K562 (cell line): ENCODE measurements around the gene ZNF487. TPM values are rescaled to one million over a fixed set of nuclear protein-coding genes. Genes with fewer than 3 reads are reported as not detected.
A peak's percentile ranks its signal among the peaks of the same experiment; 100 is the strongest.

Experiments used
- ARID2 ChIP-seq: fragments of 450-650 bp; IDR thresholded peaks from 2 replicates; pipeline ENCODE4 v1.6.1; 2017; ENCODE audit warnings: antibody characterized with exemption, mild to moderate bottlenecking
- ATF4 ChIP-seq: fragments of 450-650 bp; formaldehyde crosslinking; IDR thresholded peaks from 2 replicates; pipeline ENCODE4 v1.4.0; 2022; ENCODE audit warnings: mild to moderate bottlenecking, moderate library complexity
- FOSL1 ChIP-seq: fragments of 200-800 bp; sonication (Bioruptor generic); conservative IDR thresholded peaks from 2 replicates; pipeline ENCODE4 v1.6.1; 2016; ENCODE audit warnings: missing genetic modification characterization, missing compliant biosample characterization
- HINFP ChIP-seq: fragments of 450-650 bp; conservative IDR thresholded peaks from 2 replicates; pipeline ENCODE4 v1.6.1; 2016; ENCODE audit warnings: missing genetic modification characterization, low read depth, mild to moderate bottlenecking, control low read depth, missing compliant biosample characterization
- KDM1A ChIP-seq, 2 experiments: fragments of 450-650 bp; IDR thresholded peaks; 2 replicates each; pipeline ENCODE4 v1.6.1; 2016; ENCODE audit warnings: mild to moderate bottlenecking in 2 of 2
- L3MBTL2 ChIP-seq: fragments of 450-650 bp; IDR thresholded peaks from 2 replicates; pipeline ENCODE4 v1.6.1; 2016; ENCODE audit warnings: mild to moderate bottlenecking, moderate library complexity
- NCOA2 ChIP-seq, 2 experiments: fragments of 450-650 bp; IDR thresholded peaks; 2 replicates each; pipeline ENCODE4 v1.6.1; 2018; ENCODE audit warnings: mild to moderate bottlenecking in 2 of 2, moderate library complexity in 1 of 2; ENCODE audit not compliant: partially characterized antibody in 2 of 2
- NELFE ChIP-seq: IDR thresholded peaks from 2 replicates; pipeline ENCODE4 v1.6.1; 2011; ENCODE audit warnings: mild to moderate bottlenecking; ENCODE audit not compliant: insufficient read depth, insufficient read length
- NR1H2 ChIP-seq: sonication (generic); formaldehyde crosslinking; IDR thresholded peaks from 2 replicates; pipeline ENCODE4 v1.4.0; 2020; ENCODE audit warnings: mild to moderate bottlenecking, missing genetic modification reagents
- PHTF2 ChIP-seq: fragments of 250-450 bp; sonication (Bioruptor Pico); IDR thresholded peaks from 2 replicates; pipeline ENCODE4 v1.5.0; 2021; ENCODE audit warnings: mild to moderate bottlenecking
- POLR2AphosphoS2 ChIP-seq: IDR thresholded peaks from 2 replicates; pipeline ENCODE4 v1.6.1; 2012; ENCODE audit warnings: low read length, improper control_type of control experiment
- POLR3G ChIP-seq: IDR thresholded peaks from 2 replicates; pipeline ENCODE4 v1.6.1; 2011; ENCODE audit not compliant: insufficient read length, insufficient replicate concordance; ENCODE audit errors: extremely low read depth
- PTBP1 ChIP-seq: fragments of 200-400 bp; formaldehyde crosslinking; IDR thresholded peaks from 2 replicates; pipeline ENCODE4 v1.6.1; 2017; ENCODE audit warnings: low read depth, low read length
- SRSF1 ChIP-seq: fragments of 200-400 bp; formaldehyde crosslinking; IDR thresholded peaks from 2 replicates; pipeline ENCODE4 v1.6.1; 2017; ENCODE audit warnings: mild to moderate bottlenecking, low read depth, low read length, moderate library complexity
- TAF7 ChIP-seq: fragments of 450-650 bp; IDR thresholded peaks from 2 replicates; pipeline ENCODE4 v1.6.1; 2016; ENCODE audit warnings: missing genetic modification characterization, missing compliant biosample characterization
- TCF7 ChIP-seq: sonication (generic); IDR thresholded peaks from 2 replicates; pipeline ENCODE4 v1.6.1; 2016; ENCODE audit warnings: antibody characterized with exemption, borderline replicate concordance
- THRB ChIP-seq: fragments of 450-650 bp; formaldehyde crosslinking; conservative IDR thresholded peaks from 2 replicates; pipeline ENCODE4 v1.4.0; 2022; ENCODE audit warnings: mild to moderate bottlenecking, missing genetic modification characterization
- ZFP30 ChIP-seq: fragments of 250-450 bp; sonication (Bioruptor Pico); IDR thresholded peaks from 2 replicates; pipeline ENCODE4 v1.8.0; 2022; ENCODE audit warnings: moderate library complexity, mild to moderate bottlenecking, inconsistent platforms, borderline replicate concordance
- ZFPM2 ChIP-seq: fragments of 250-450 bp; sonication (Bioruptor Pico); IDR thresholded peaks from 2 replicates; pipeline ENCODE4 v1.5.1; 2022; ENCODE audit warnings: mild to moderate bottlenecking
- ZNF175 ChIP-seq: fragments of 200-800 bp; sonication (Bioruptor generic); IDR thresholded peaks from 2 replicates; pipeline ENCODE4 v1.6.1; 2016; ENCODE audit warnings: low read depth, mild to moderate bottlenecking, missing genetic modification characterization, missing compliant biosample characterization
- ZNF586 ChIP-seq: fragments of 450-650 bp; formaldehyde crosslinking; conservative IDR thresholded peaks from 2 replicates; pipeline ENCODE4 v1.4.0; 2020; ENCODE audit warnings: mild to moderate bottlenecking, moderate library complexity
- ZNF707 ChIP-seq: fragments of 250-450 bp; sonication (Bioruptor Pico); conservative IDR thresholded peaks from 2 replicates; pipeline ENCODE4 v1.8.0; 2022; ENCODE audit warnings: inconsistent platforms, mild to moderate bottlenecking, moderate library complexity
- polyA plus RNA-seq, 8 experiments: library from polyadenylated mRNA; depleted of rRNA in 4 of 8; stranded (reverse) in 5 of 8; unstranded in 3 of 8; fragments of >200 nt; fragmentation: Nextera tagmentation in 2 of 8; fragmentation: Illumina TruSeq in 1 of 8; extraction: Ambion mirVana in 2 of 8; extraction: Trizol in 1 of 8; gene quantifications; 2 replicates each; pipeline versions ENCODE4 v1.2.1 to v1.2.3, GENCODE V29; 2011 to 2014; ENCODE audit warnings: inconsistent platforms in 1 of 8, missing spikeins in 1 of 8
- total RNA-seq, 7 experiments: library from RNA; depleted of rRNA in 6 of 7; stranded (reverse); fragments of >200 nt in 6 of 7; fragmentation: Illumina TruSeq in 2 of 7; extraction: Trizol in 2 of 7; gene quantifications; 2 replicates each; pipeline versions ENCODE4 v1.2.1 to v1.2.3, GENCODE V29; 2011 to 2021; ENCODE audit warnings: low replicate concordance in 1 of 7
- TF ChIP-seq, protein P1 (sequence below): fragments of 250-450 bp; sonication (Bioruptor Pico); IDR thresholded peaks from 2 replicates; pipeline ENCODE4 v1.5.0; 2021; ENCODE audit warnings: mild to moderate bottlenecking, borderline replicate concordance

ZNF487 gene
- total and polyA plus RNA-seq, 9 of the 15 experiments (the other 6 are each of a cell fraction or from before 2014, with no cell fraction given) = 1.9 to 6.5 (median 4.2) TPM

DNA sequence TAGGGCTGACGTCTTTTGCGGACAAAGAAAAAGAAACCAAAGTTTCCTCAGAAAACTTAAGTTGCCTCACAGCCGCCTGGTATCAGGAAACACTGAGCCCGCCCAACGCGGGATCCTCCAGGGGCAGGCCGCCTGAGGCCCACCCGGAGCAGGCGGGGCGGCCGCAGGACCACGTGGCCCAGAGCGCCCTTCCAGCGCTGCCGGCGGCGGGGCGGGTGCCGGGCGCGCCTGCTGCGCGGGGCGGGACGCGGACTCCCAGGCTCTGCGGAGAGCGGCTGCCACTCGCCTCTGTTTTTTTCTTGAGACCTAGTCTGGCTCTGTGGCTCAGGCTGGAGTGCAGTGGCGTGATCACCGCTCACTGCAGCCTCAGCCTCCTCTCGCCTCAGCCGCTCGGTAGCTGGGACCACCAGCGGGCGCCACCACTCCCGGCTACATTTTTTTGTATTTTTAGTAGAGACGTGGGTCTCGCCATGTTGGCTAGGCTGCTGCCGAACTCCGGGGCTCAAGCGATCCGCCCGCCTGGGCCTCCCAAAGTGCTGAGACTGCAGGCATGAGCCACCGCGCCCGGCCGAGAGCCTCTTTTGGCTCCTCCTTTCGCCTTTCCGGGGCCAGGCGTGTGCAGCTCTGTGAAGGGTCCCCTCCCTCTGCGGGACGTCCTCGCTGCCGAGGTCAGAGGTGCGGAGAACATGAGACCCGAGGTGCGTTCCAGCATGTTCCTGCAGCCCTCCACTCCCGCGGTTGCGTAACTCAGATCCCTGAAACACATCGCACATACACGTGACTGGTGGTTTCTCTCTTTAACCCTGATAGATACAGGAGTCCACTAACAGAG, 16.3 kb upstream of the ZNF487 start (continued):
- TF ChIP-seq ZFPM2 (no peak), ZNF707 (CRISPR knock-in tag) (no peak), ZFP30 (no peak), POLR3G (no peak), NR1H2 (0 out of 2 replicates have a peak, but pooled peaks have one; percentile 62), NCOA2 (IDR thresholded peaks at IDR 0.05; ENCODE audit: partially characterized antibody in 2 of 2) (no peak), POLR2AphosphoS2 (no peak), ZNF586 (CRISPR knock-in tag) (no peak), ZNF175 (no peak), TCF7 (no peak), SRSF1 (no peak), L3MBTL2 (peak; percentile 91), ARID2 (0 out of 2 replicates have a peak, but pooled peaks have one; percentile 38), PHTF2 (no peak), THRB (CRISPR knock-in tag) (no peak), HINFP (no peak), PTBP1 (no peak), FOSL1 (tag) (no peak), NELFE (no peak), ATF4 (CRISPR knock-in tag) (no peak), KDM1A (IDR thresholded peaks at IDR 0.05) (peak in 1 of 2 experiments; percentile 59; a peak in 2 of 4 replicates), TAF7 (tag) (peak; percentile 73)
- TF ChIP-seq, protein P1, sequence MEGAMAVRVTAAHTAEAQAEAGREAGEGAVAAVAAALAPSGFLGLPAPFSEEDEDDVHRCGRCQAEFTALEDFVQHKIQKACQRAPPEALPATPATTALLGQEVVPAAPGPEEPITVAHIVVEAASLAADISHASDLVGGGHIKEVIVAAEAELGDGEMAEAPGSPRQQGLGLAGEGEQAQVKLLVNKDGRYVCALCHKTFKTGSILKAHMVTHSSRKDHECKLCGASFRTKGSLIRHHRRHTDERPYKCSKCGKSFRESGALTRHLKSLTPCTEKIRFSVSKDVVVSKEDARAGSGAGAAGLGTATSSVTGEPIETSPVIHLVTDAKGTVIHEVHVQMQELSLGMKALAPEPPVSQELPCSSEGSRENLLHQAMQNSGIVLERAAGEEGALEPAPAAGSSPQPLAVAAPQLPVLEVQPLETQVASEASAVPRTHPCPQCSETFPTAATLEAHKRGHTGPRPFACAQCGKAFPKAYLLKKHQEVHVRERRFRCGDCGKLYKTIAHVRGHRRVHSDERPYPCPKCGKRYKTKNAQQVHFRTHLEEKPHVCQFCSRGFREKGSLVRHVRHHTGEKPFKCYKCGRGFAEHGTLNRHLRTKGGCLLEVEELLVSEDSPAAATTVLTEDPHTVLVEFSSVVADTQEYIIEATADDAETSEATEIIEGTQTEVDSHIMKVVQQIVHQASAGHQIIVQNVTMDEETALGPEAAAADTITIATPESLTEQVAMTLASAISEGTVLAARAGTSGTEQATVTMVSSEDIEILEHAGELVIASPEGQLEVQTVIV (CRISPR knock-in tag) = no peak
